ENCODE measurements around the gene LILRA2.
"Not testable (repeated sequence)": the region's sequence is repeated elsewhere in the genome, so short reads cannot be mapped to it uniquely, and the experiment has no call there.

LILRA2 gene

GRCh38 chr19:54632517-54632916 is 58.9 kb downstream of the LILRA2 start:
- not testable (repeated sequence) for H3K9ac ChIP-seq (ENCODE audit: low read depth, low read length); H3K9me3 ChIP-seq (ENCODE audit: control insufficient read depth, insufficient read depth, low read length); H3K36me3 ChIP-seq (ENCODE audit: insufficient read depth, low read length); H3K4me1 ChIP-seq (ENCODE audit: insufficient read depth, low read length)

- H3K9me3 ChIP-seq (ENCODE audit: control insufficient read depth, insufficient read depth, low read length) = no peaks in the 10 kb centered on the region
- H3K9ac ChIP-seq (ENCODE audit: low read depth, low read length) = no peak overlapping the region
- H3K4me1 ChIP-seq (ENCODE audit: insufficient read depth, low read length) = peaks cover 4% of the 10 kb centered on the region; the same call in 1 of the 2 replicates
These were observed 59.8 kb downstream of the LILRA2 start for GRCh38 chr19:54633401-54633800.

DNA sequence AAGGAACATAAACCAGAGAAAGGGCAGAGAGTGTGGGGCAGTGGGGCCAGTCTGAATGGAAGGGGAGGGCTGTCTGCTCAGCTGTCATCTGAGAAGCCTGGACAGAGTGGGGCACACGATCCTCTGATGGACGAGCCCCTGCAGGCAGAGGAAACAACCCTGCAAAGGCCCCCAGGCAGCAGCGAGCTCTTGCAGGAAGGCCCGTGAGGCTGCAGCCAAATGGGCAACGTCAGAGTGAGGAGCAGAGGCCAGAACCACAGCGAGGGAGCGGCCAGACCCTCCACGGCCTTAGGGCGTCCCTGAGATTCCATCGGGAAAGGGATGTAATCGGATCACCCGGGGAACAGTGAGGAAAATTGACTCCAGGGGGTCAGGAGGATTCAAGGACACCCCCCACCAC is 62.5 kb downstream of the LILRA2 start:
- H3K36me3 ChIP-seq (ENCODE audit: insufficient read depth, low read length); H3K9me3 ChIP-seq (ENCODE audit: control insufficient read depth, insufficient read depth, low read length); H3K4me1 ChIP-seq (ENCODE audit: insufficient read depth, low read length); H3K9ac ChIP-seq (ENCODE audit: low read depth, low read length): not testable (repeated sequence)

More at GRCh38 chr19:54633401-54633800, 59.8 kb downstream of the LILRA2 start:
- no peaks in the 10 kb centered on the region for H3K36me3 ChIP-seq (ENCODE audit: insufficient read depth, low read length)

DNA sequence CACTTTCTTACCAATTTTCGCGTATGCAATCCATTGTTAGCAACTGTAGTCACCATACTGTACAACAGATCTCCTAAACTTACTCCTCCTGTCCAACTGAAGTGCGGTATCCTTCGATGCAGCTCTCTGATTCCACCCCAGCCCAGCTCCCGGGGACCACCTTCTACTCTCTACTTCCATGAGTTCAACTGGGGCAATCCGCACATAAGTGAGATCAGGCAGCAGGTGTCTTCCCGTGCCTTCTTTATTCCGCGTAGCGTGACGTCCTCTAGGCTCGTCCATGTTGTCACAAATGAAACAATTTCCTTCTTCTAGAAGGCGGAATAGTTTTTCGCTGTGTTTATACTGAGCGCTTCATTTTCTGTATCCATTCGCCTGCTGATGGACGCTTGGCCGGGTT is 65.1 kb downstream of the LILRA2 start:
- no peaks in the 10 kb centered on the region for H3K9me3 ChIP-seq (ENCODE audit: control insufficient read depth, insufficient read depth, low read length)
- peaks cover 4% of the 10 kb centered on the region; the same call in 1 of the 2 replicates for H3K4me1 ChIP-seq (ENCODE audit: insufficient read depth, low read length)
- no peaks in the 10 kb centered on the region for H3K36me3 ChIP-seq (ENCODE audit: insufficient read depth, low read length)

More for the DNA sequence above, 65.1 kb downstream of the LILRA2 start:
- no peak overlapping the region for H3K9ac ChIP-seq (ENCODE audit: low read depth, low read length)

All from ES-I3 (cell line).